Measurements from ENCODE around the gene MAPKAPK3.

Gene MAPKAPK3

DNA sequence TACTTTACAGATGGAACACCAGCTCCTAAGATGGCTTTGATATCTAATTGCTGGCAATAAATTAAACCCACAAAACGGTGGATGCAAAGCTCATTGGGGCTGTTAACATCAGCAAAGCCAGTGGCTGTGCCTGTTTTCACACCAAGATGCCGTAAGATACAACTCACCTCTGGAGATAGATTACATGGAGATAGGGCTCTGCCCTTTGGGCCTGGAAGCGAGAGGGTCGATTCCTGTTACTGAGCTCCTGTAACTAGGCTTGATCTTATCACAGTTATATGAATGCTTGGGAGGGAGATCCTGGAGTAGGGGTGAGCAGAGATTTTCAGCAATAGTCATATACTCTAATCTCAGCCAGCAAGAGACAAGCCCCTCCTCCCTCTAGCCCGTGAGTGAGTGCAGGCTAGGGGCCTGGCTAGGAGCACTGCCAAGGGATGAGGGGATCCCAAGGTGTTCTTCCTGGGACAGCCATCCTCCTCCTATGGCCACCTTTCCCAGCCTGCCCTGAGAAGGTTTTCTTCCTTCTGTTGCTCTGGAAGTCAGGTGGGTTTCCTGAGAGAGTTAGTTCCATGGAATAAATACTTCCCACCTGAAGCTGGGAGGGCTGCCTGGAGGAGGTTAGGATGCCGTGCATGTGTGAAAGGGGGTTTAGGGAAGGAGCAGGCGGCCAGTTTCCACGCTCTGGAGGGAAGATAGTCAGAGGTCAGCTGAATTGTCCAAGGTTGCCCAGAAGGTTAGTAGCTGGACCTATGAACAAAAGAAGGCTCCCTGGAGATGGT is 39.7 kb downstream of the MAPKAPK3 start:
- no peak for TF ChIP-seq CTCF (IDR thresholded peaks at IDR 0.05; ENCODE audit: low read length, missing control alignments)
- no peak for DNase-seq (ENCODE audit: low read depth)

GRCh38 chr3:50657407-50657806 is 40.5 kb downstream of the MAPKAPK3 start:
- TF ChIP-seq CTCF (IDR thresholded peaks at IDR 0.05; ENCODE audit: low read length, missing control alignments), result no peak

More for the DNA sequence above, 39.7 kb downstream of the MAPKAPK3 start:
- H3K4me3 ChIP-seq (replicated peaks; ENCODE audit: low read depth, low read length), result no peak overlapping the region

DNA sequence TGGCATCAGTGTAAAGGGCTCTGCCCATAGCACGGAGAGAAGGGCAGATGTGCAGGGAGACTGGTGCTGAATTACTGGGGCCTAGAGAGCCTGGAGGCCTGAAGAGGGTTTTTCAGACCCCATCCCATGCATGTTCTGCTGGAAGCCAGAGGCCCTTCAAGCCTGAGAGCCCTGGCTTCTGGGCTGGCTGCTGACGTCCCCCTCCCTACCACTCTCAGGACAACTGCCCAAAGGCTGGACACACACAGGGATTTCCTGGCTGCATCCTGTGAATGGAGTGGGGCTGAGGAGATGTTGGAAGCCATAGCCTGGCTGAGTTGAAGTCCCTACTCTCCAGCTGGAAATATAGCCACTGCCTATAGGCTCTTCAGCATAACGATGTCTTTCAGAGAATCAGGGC is 40.9 kb downstream of the MAPKAPK3 start:
- DNase-seq (ENCODE audit: low read depth), result no peak
- no peak overlapping the region for H3K4me3 ChIP-seq (replicated peaks; ENCODE audit: low read depth, low read length)
- TF ChIP-seq CTCF (IDR thresholded peaks at IDR 0.05; ENCODE audit: low read length, missing control alignments), result no peak

More at GRCh38 chr3:50657407-50657806, 40.5 kb downstream of the MAPKAPK3 start:
- H3K4me3 ChIP-seq (replicated peaks; ENCODE audit: low read depth, low read length), result no peak overlapping the region
- DNase-seq (ENCODE audit: low read depth), result no peak

DNA sequence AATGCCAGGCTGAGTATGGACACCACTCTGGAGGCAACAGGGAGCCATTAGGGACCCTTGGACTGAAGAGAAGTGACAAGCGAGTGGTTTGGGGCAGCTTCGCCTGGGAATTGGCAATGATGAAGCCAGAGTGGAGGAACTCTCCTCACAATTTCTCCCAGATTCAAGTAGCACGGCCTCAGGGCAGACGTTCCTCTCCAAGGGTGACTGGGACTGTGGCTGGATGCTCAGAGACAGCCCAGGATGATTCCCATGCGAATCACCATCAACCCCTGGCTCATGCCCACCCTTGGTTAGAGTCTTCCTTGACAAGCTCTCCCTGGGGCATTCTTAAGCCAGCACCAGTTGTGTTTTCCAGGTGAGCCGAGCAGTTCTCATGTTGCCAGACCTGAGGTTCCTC is 41.5 kb downstream of the MAPKAPK3 start:
- TF ChIP-seq CTCF (IDR thresholded peaks at IDR 0.05; ENCODE audit: low read length, missing control alignments), result no peak
- no peak overlapping the region for H3K4me3 ChIP-seq (replicated peaks; ENCODE audit: low read depth, low read length)
- DNase-seq (ENCODE audit: low read depth), result no peak

DNA sequence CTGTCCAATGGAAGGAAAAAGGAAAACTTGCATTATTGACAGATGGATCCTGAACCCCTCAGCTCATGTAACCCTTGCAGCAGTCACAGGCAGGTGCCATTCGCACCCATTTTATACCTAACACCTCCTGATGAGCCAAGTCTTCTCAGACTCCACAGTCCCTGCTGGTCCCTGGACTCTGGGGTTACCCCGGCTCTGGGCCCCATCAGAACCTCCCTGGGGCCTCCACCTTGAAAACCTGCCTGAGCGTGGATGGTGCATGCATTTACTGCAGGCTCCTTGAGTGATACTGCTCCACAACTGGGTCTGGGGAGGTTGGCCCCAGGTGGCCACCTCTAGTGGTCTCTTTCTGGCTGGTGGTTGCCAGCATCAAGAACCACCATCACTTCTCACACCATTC is 41.9 kb downstream of the MAPKAPK3 start:
- no peak for DNase-seq (ENCODE audit: low read depth)
- no peak for TF ChIP-seq CTCF (IDR thresholded peaks at IDR 0.05; ENCODE audit: low read length, missing control alignments)
- H3K4me3 ChIP-seq (replicated peaks; ENCODE audit: low read depth, low read length), result no peak overlapping the region

DNA sequence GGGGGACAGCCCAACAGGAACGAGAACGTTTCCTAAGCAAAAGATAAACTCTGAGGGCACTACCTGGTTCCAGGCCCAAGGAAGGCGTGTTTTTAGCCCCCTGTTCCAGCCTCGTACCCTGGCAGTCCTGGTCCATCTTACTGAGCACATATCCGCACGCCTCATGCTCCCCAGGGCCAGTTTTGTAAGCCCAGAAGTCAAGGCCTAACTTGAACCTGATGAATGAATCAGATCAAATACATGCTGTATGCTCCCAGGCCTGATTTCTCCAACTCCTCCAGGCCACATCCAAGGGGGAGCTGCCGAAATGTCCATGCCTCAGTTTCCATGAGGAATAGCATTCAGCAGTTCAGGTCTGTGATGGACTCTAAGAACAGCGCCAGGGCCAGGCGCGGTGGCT is 43.4 kb downstream of the MAPKAPK3 start:
- TF ChIP-seq CTCF (IDR thresholded peaks at IDR 0.05; ENCODE audit: low read length, missing control alignments), result no peak
- no peak overlapping the region for H3K4me3 ChIP-seq (replicated peaks; ENCODE audit: low read depth, low read length)
- no peak for DNase-seq (ENCODE audit: low read depth)

- H3K4me3 ChIP-seq (replicated peaks; ENCODE audit: low read depth, low read length), result no peak overlapping the region
- no peak for TF ChIP-seq CTCF (IDR thresholded peaks at IDR 0.05; ENCODE audit: low read length, missing control alignments)
- DNase-seq (ENCODE audit: low read depth), result no peak
Measured at GRCh38 chr3:50661321-50661837, 44.4 kb downstream of the MAPKAPK3 start.

Measured in fibroblast of pulmonary artery (primary cell).